HCT116 (cell line): Measurements from ENCODE around the gene NPNT. TPM values are rescaled to one million over a fixed set of nuclear protein-coding genes. Genes with fewer than 3 reads are reported as not detected.

Source experiments
- ATAC-seq: fragments of 200-7000 bp; cut with Tn5 transposase; 2 replicates; pipeline ENCODE4 v1.9.1; 2020; ENCODE audit warnings: mild to moderate bottlenecking, moderate library complexity
- BruUV-seq: library from RNA; stranded (reverse); fragments of 400-500 nt; replicated peaks from 2 replicates; lab custom pipeline; 2021; lab: Mats Ljungman, UMichigan
- CTCF ChIA-PET: fragments of 300-600 bp; sonication (Branson Sonifier 250); formaldehyde crosslinking; loops from one replicate; lab custom pipeline; 2021; ENCODE audit warnings: antibody characterized with exemption; lab: Charles Lee
- POLR2A ChIA-PET: fragments of 300-600, 350-600 bp; sonication (Branson Sonifier 250); formaldehyde crosslinking; loops from one replicate; lab custom pipeline; 2021; ENCODE audit warnings: antibody characterized with exemption; lab: Charles Lee
- RAD21 ChIA-PET, 2 experiments: fragments of 300-600 bp; sonication (Branson Sonifier 250); formaldehyde crosslinking; loops; one replicate each; lab custom pipeline; 2023; ENCODE audit warnings: low total read pairs in 2 of 2; ENCODE audit not compliant: uncharacterized antibody in 2 of 2, unreplicated experiment in 2 of 2, low non-redundant PET in 1 of 2; lab: Charles Lee
- DNase-seq: peaks from one replicate; pipeline ENCODE4 v3.0.0-alpha.2; 2010; ENCODE audit warnings: low read depth, low spot score
- H2AFZ ChIP-seq: fragments of 200-600 bp; shearing (Covaris generic), sonication (generic); 2 replicates; pipeline ENCODE4 v1.6.1; 2017; ENCODE audit warnings: low read depth, mixed run types, mixed read lengths, antibody characterized with exemption, low read length; ENCODE audit not compliant: poor library complexity, severe bottlenecking
- H3K27ac ChIP-seq: 2 replicates; pipeline ENCODE4 v1.5.1; 2012; ENCODE audit warnings: low read depth, low read length
- H3K27me3 ChIP-seq: fragments of 200-600 bp; sonication (generic); 2 replicates; pipeline ENCODE4 v1.6.1; 2016; ENCODE audit warnings: mixed run types, low read length, mixed read lengths; ENCODE audit not compliant: insufficient read depth
- H3K36me3 ChIP-seq, 2 experiments: fragments of 200-500 bp in 1 of 2; fragments of 200-600 bp in 1 of 2; sonication (Bioruptor generic) in 1 of 2; sonication (generic) in 1 of 2; 2 replicates each; pipeline versions ENCODE4 v1.5.1 to v1.6.1; 2014 to 2016; ENCODE audit warnings: low read length in 2 of 2, inconsistent platforms in 1 of 2, mixed read lengths in 1 of 2, mixed run types in 1 of 2; ENCODE audit not compliant: insufficient read depth in 2 of 2, control insufficient read depth in 1 of 2
- H3K4me1 ChIP-seq, 2 experiments: fragments of 200-600 bp in 1 of 2; sonication (generic) in 1 of 2; 2 replicates each; pipeline versions ENCODE4 v1.5.1 to v1.6.1; 2012 to 2017; ENCODE audit warnings: low read length in 2 of 2, inconsistent platforms in 1 of 2, mild to moderate bottlenecking in 1 of 2, mixed read lengths in 1 of 2, mixed run types in 1 of 2, moderate library complexity in 1 of 2; ENCODE audit not compliant: insufficient read depth in 2 of 2, control insufficient read depth in 1 of 2
- H3K4me2 ChIP-seq: fragments of 200-600 bp; sonication (generic); 2 replicates; pipeline ENCODE4 v1.6.1; 2017; ENCODE audit warnings: mixed run types, low read length, mixed read lengths
- H3K4me3 ChIP-seq, 2 experiments: fragments of 200-600 bp in 1 of 2; sonication (generic) in 1 of 2; replicated peaks in 1 of 2; 2 replicates each; pipeline ENCODE4 v1.5.1; 2011 to 2016; ENCODE audit warnings: low read length in 2 of 2, control low read depth in 1 of 2, low read depth in 1 of 2, mild to moderate bottlenecking in 1 of 2, mixed read lengths in 1 of 2, mixed run types in 1 of 2
- H3K79me2 ChIP-seq: fragments of 200-600 bp; sonication (generic); 2 replicates; pipeline ENCODE4 v1.6.1; 2017; ENCODE audit warnings: mild to moderate bottlenecking, mixed run types, low read length, moderate library complexity, mixed read lengths; ENCODE audit not compliant: insufficient read depth
- H3K9ac ChIP-seq: fragments of 200-600 bp; sonication (generic); 2 replicates; pipeline ENCODE4 v1.6.1; 2016; ENCODE audit warnings: low read length, mixed read lengths
- H3K9me2 ChIP-seq: fragments of 200-600 bp; sonication (generic), shearing (Covaris generic); 2 replicates; pipeline ENCODE4 v1.6.1; 2017; ENCODE audit warnings: mixed run types, mild to moderate bottlenecking, moderate library complexity; ENCODE audit not compliant: insufficient read depth
- H3K9me3 ChIP-seq, 2 experiments: fragments of 200-500 bp in 1 of 2; fragments of 200-600 bp in 1 of 2; sonication (Bioruptor generic) in 1 of 2; sonication (generic) in 1 of 2; 2 replicates each; pipeline ENCODE4 v1.6.1; 2014 to 2017; ENCODE audit warnings: low read length in 2 of 2, mixed read lengths in 2 of 2, inconsistent platforms in 1 of 2, low read depth in 1 of 2, mild to moderate bottlenecking in 1 of 2, mixed run types in 1 of 2, moderate library complexity in 1 of 2; ENCODE audit not compliant: control insufficient read depth in 1 of 2, insufficient read depth in 1 of 2
- H4K20me1 ChIP-seq: fragments of 200-600 bp; sonication (generic), shearing (Covaris generic); 2 replicates; pipeline ENCODE4 v1.6.1; 2017; ENCODE audit warnings: mixed run types, mild to moderate bottlenecking, moderate library complexity; ENCODE audit not compliant: insufficient read depth
- ATF3 ChIP-seq: IDR thresholded peaks from 2 replicates; pipeline ENCODE4 v1.6.1; 2012
- CBX3 ChIP-seq: IDR thresholded peaks from 2 replicates; pipeline ENCODE4 v1.6.1; 2012; ENCODE audit warnings: low read depth
- CEBPB ChIP-seq: IDR thresholded peaks from 2 replicates; pipeline ENCODE4 v1.6.1; 2012; ENCODE audit warnings: low read depth
- EGR1 ChIP-seq: IDR thresholded peaks from 2 replicates; pipeline ENCODE4 v1.6.1; 2012; ENCODE audit warnings: low read depth
- EZH2phosphoT487 ChIP-seq: fragments of 200-600 bp; IDR thresholded peaks from 2 replicates; pipeline ENCODE4 v1.6.1; 2018; ENCODE audit warnings: antibody characterized with exemption, borderline replicate concordance
- FOSL1 ChIP-seq: IDR thresholded peaks from 2 replicates; pipeline ENCODE4 v1.6.1; 2012; ENCODE audit warnings: low read depth
- JUND ChIP-seq: IDR thresholded peaks from 2 replicates; pipeline ENCODE4 v1.6.1; 2012
- POLR2AphosphoS5 ChIP-seq: IDR thresholded peaks from 2 replicates; pipeline ENCODE4 v1.6.1; 2011; ENCODE audit warnings: mild to moderate bottlenecking, low read depth, low read length, moderate library complexity
- RAD21 ChIP-seq: IDR thresholded peaks from 2 replicates; pipeline ENCODE4 v1.6.1; 2012; ENCODE audit warnings: low read depth, mild to moderate bottlenecking
- SP1 ChIP-seq: IDR thresholded peaks from 2 replicates; pipeline ENCODE4 v1.6.1; 2012; ENCODE audit warnings: low read depth
- TCF7L2 ChIP-seq: IDR thresholded peaks from 2 replicates; pipeline ENCODE4 v1.7.0; 2011; ENCODE audit warnings: borderline replicate concordance, inconsistent platforms; ENCODE audit not compliant: insufficient read depth, insufficient read length; ENCODE audit errors: extremely low read depth
- YY1 ChIP-seq: IDR thresholded peaks from 2 replicates; pipeline ENCODE4 v1.6.1; 2011; ENCODE audit warnings: low read length, low read depth, moderate library complexity, mild to moderate bottlenecking; ENCODE audit not compliant: insufficient replicate concordance; ENCODE audit errors: extremely low read depth
- ZBTB33 ChIP-seq: IDR thresholded peaks from 2 replicates; pipeline ENCODE4 v1.6.1; 2011; ENCODE audit warnings: mild to moderate bottlenecking, low read length, moderate library complexity; ENCODE audit not compliant: insufficient replicate concordance; ENCODE audit errors: extremely low read depth
- ZNF274 ChIP-seq: fragments of 200-500 bp; sonication (Bioruptor generic); IDR thresholded peaks from 2 replicates; pipeline ENCODE4 v1.6.1; 2014; ENCODE audit warnings: mild to moderate bottlenecking, low read depth, low read length, inconsistent platforms
- intact Hi-C: fragments of 100-400 bp; cut with micrococcal nuclease; formaldehyde crosslinking; loops from 2 replicates; pipeline ENCODE4 v1.10.0; 2022
- total RNA-seq: library from RNA; stranded (reverse); gene quantifications from one replicate; pipeline ENCODE4 v1.2.1, GENCODE V29; 2021; ENCODE audit not compliant: unreplicated experiment

Gene NPNT
- total RNA-seq, 1 experiment from 2014 or later, result 15.8 TPM

GRCh38 chr4:105870963-105871362 lies 24.3 kb upstream of the NPNT start:
- ChIA-PET POLR2A (no interaction called here), CTCF (no interaction called here), RAD21 (no interaction called here)
- H3K4me1 ChIP-seq, result no peaks in the 10 kb centered on the region
- H3K79me2 ChIP-seq, result no peaks in the 10 kb centered on the region
- TF ChIP-seq EGR1 (no peak), ATF3 (no peak), TCF7L2 (no peak), RAD21 (no peak), ZNF274 (no peak), JUND (no peak), CBX3 (no peak), CEBPB (no peak), FOSL1 (no peak), ZBTB33 (no peak), YY1 (no peak), SP1 (no peak), POLR2AphosphoS5 (no peak), EZH2phosphoT487 (no peak)
- no peaks in the 10 kb centered on the region for H4K20me1 ChIP-seq
- ATAC-seq (no peak), DNase-seq (no peak)
- no peaks in the 10 kb centered on the region for H3K9me2 ChIP-seq
- no peak overlapping the region for H3K27ac ChIP-seq
- no peaks in the 10 kb centered on the region for H3K9me3 ChIP-seq
- no peak overlapping the region for H3K9ac ChIP-seq
- intact Hi-C loops, result no loop called here
- no TSS peak for BruUV-seq
- no peak overlapping the region for H3K4me2 ChIP-seq
- H3K27me3 ChIP-seq, result no peaks in the 10 kb centered on the region
- no peak overlapping the region for H2AFZ ChIP-seq
- no peak overlapping the region for H3K4me3 ChIP-seq
- H3K36me3 ChIP-seq, result no peaks in the 10 kb centered on the region
